ENCODE measurements around the gene DGKI.

Gene DGKI

GRCh38 chr7:137399827-137400823 lies 446.6 kb downstream of the DGKI start:
- Mint-ChIP-seq H3K27ac (no peak overlapping the region), H3K9me3 (ENCODE audit: low read depth) (no peaks in the 10 kb centered on the region), H3K36me3 (no peaks in the 10 kb centered on the region), H3K4me3 (no peak overlapping the region), H3K4me1 (ENCODE audit: low read depth) (no peaks in the 10 kb centered on the region), H3K27me3 (no peaks in the 10 kb centered on the region)

GRCh38 chr7:137396051-137396450 lies 450.7 kb downstream of the DGKI start:
- no peaks in the 10 kb centered on the region for H3K27me3 Mint-ChIP-seq
- no peak overlapping the region for H3K4me3 Mint-ChIP-seq
- no peaks in the 10 kb centered on the region for H3K4me1 Mint-ChIP-seq (ENCODE audit: low read depth)
- no peaks in the 10 kb centered on the region for H3K9me3 Mint-ChIP-seq (ENCODE audit: low read depth)
- H3K36me3 Mint-ChIP-seq = no peaks in the 10 kb centered on the region
- H3K27ac Mint-ChIP-seq = no peak overlapping the region

- no peak overlapping the region for H3K4me3 Mint-ChIP-seq
- no peak overlapping the region for H3K27ac Mint-ChIP-seq
- no peaks in the 10 kb centered on the region for H3K27me3 Mint-ChIP-seq
- no peaks in the 10 kb centered on the region for H3K36me3 Mint-ChIP-seq
- no peaks in the 10 kb centered on the region for H3K4me1 Mint-ChIP-seq (ENCODE audit: low read depth)
- no peaks in the 10 kb centered on the region for H3K9me3 Mint-ChIP-seq (ENCODE audit: low read depth)
These were observed 451.4 kb downstream of the DGKI start for GRCh38 chr7:137395420-137395819.

- Mint-ChIP-seq H3K27ac (no peak overlapping the region), H3K4me3 (no peak overlapping the region), H3K9me3 (ENCODE audit: low read depth) (no peaks in the 10 kb centered on the region), H3K36me3 (no peaks in the 10 kb centered on the region), H3K27me3 (no peaks in the 10 kb centered on the region), H3K4me1 (ENCODE audit: low read depth) (no peaks in the 10 kb centered on the region)
These were observed 453.2 kb downstream of the DGKI start for GRCh38 chr7:137393570-137393969.

GRCh38 chr7:137390076-137390475 lies 456.7 kb downstream of the DGKI start:
- H3K9me3 Mint-ChIP-seq (ENCODE audit: low read depth) = no peaks in the 10 kb centered on the region
- H3K27me3 Mint-ChIP-seq = no peaks in the 10 kb centered on the region
- H3K4me1 Mint-ChIP-seq (ENCODE audit: low read depth) = no peaks in the 10 kb centered on the region
- H3K27ac Mint-ChIP-seq = no peak overlapping the region
- H3K36me3 Mint-ChIP-seq = no peaks in the 10 kb centered on the region
- H3K4me3 Mint-ChIP-seq = no peak overlapping the region

- Mint-ChIP-seq H3K4me1 (ENCODE audit: low read depth) (no peaks in the 10 kb centered on the region), H3K9me3 (ENCODE audit: low read depth) (no peaks in the 10 kb centered on the region), H3K4me3 (no peak overlapping the region), H3K27me3 (peaks cover 2% of the 10 kb centered on the region), H3K36me3 (no peaks in the 10 kb centered on the region), H3K27ac (no peak overlapping the region)
These were observed 457.9 kb downstream of the DGKI start for GRCh38 chr7:137388916-137389315.

GRCh38 chr7:137386966-137387365 lies 459.8 kb downstream of the DGKI start:
- Mint-ChIP-seq H3K27ac (no peak overlapping the region), H3K27me3 (peaks cover 2% of the 10 kb centered on the region), H3K4me3 (no peak overlapping the region), H3K36me3 (no peaks in the 10 kb centered on the region), H3K9me3 (ENCODE audit: low read depth) (no peaks in the 10 kb centered on the region), H3K4me1 (ENCODE audit: low read depth) (no peaks in the 10 kb centered on the region)

- Mint-ChIP-seq H3K4me3 (no peak overlapping the region), H3K27me3 (peaks cover 2% of the 10 kb centered on the region), H3K27ac (no peak overlapping the region), H3K36me3 (no peaks in the 10 kb centered on the region), H3K9me3 (ENCODE audit: low read depth) (peaks cover 5% of the 10 kb centered on the region), H3K4me1 (ENCODE audit: low read depth) (no peaks in the 10 kb centered on the region)
These were observed 465.7 kb downstream of the DGKI start for GRCh38 chr7:137381045-137381444.

- Mint-ChIP-seq H3K27ac (no peak overlapping the region), H3K27me3 (no peaks in the 10 kb centered on the region), H3K4me1 (ENCODE audit: low read depth) (no peaks in the 10 kb centered on the region), H3K4me3 (no peak overlapping the region), H3K36me3 (no peaks in the 10 kb centered on the region), H3K9me3 (ENCODE audit: low read depth) (peaks cover 5% of the 10 kb centered on the region)
These were observed 473.3 kb downstream of the DGKI start for GRCh38 chr7:137373507-137373906.

- Mint-ChIP-seq H3K27me3 (no peaks in the 10 kb centered on the region), H3K4me3 (no peak overlapping the region)
These were observed 475.2 kb downstream of the DGKI start for GRCh38 chr7:137371616-137372015.

GRCh38 chr7:137366995-137367394 lies 479.8 kb downstream of the DGKI start:
- no peaks in the 10 kb centered on the region for H3K27me3 Mint-ChIP-seq
- H3K9me3 Mint-ChIP-seq (ENCODE audit: low read depth) = peaks cover 4% of the 10 kb centered on the region
- H3K4me1 Mint-ChIP-seq (ENCODE audit: low read depth) = no peaks in the 10 kb centered on the region
- H3K36me3 Mint-ChIP-seq = no peaks in the 10 kb centered on the region
- no peak overlapping the region for H3K4me3 Mint-ChIP-seq
- no peak overlapping the region for H3K27ac Mint-ChIP-seq

More at GRCh38 chr7:137371616-137372015, 475.2 kb downstream of the DGKI start:
- Mint-ChIP-seq H3K9me3 (ENCODE audit: low read depth) (peaks cover 4% of the 10 kb centered on the region), H3K27ac (no peak overlapping the region), H3K4me1 (ENCODE audit: low read depth) (no peaks in the 10 kb centered on the region), H3K36me3 (no peaks in the 10 kb centered on the region)

- no peak overlapping the region for H3K4me3 Mint-ChIP-seq
- no peaks in the 10 kb centered on the region for H3K4me1 Mint-ChIP-seq (ENCODE audit: low read depth)
- H3K36me3 Mint-ChIP-seq = no peaks in the 10 kb centered on the region
- no peaks in the 10 kb centered on the region for H3K27me3 Mint-ChIP-seq
- H3K27ac Mint-ChIP-seq = no peak overlapping the region
- peaks cover 12% of the 10 kb centered on the region for H3K9me3 Mint-ChIP-seq (ENCODE audit: low read depth)
These were observed 483.1 kb downstream of the DGKI start for GRCh38 chr7:137363683-137364082.

- H3K9me3 Mint-ChIP-seq (ENCODE audit: low read depth) = peaks cover 8% of the 10 kb centered on the region
- no peak overlapping the region for H3K27ac Mint-ChIP-seq
- H3K4me1 Mint-ChIP-seq (ENCODE audit: low read depth) = no peaks in the 10 kb centered on the region
- no peaks in the 10 kb centered on the region for H3K36me3 Mint-ChIP-seq
- H3K27me3 Mint-ChIP-seq = no peaks in the 10 kb centered on the region
- H3K4me3 Mint-ChIP-seq = no peak overlapping the region
These were observed 486.6 kb downstream of the DGKI start for GRCh38 chr7:137360087-137360679.

- Mint-ChIP-seq H3K36me3 (no peaks in the 10 kb centered on the region), H3K4me1 (ENCODE audit: low read depth) (no peaks in the 10 kb centered on the region), H3K9me3 (ENCODE audit: low read depth) (peaks cover 4% of the 10 kb centered on the region), H3K27me3 (no peaks in the 10 kb centered on the region), H3K4me3 (no peak overlapping the region), H3K27ac (no peak overlapping the region)
These were observed 491.8 kb downstream of the DGKI start for GRCh38 chr7:137354961-137355360.

- Mint-ChIP-seq H3K27ac (no peak overlapping the region), H3K27me3 (no peaks in the 10 kb centered on the region), H3K9me3 (ENCODE audit: low read depth) (peaks cover 3% of the 10 kb centered on the region), H3K4me1 (ENCODE audit: low read depth) (no peaks in the 10 kb centered on the region), H3K36me3 (no peaks in the 10 kb centered on the region), H3K4me3 (no peak overlapping the region)
These were observed 492.4 kb downstream of the DGKI start for GRCh38 chr7:137354396-137354795.

Data from activated naive CD8-positive, alpha-beta T cell (primary cell).